ENCODE data around the gene CDK5RAP2. TPM values are rescaled to one million over a fixed set of nuclear protein-coding genes. Genes with fewer than 3 reads are reported as not detected.
"Not testable (repeated sequence)": the region's sequence is repeated elsewhere in the genome, so short reads cannot be mapped to it uniquely, and the experiment has no call there.

Gene CDK5RAP2
- polyA plus RNA-seq, 1 donor = 50.1 TPM

- no peak for DNase-seq (ENCODE audit: low read depth)
Measured at GRCh38 chr9:120474591-120475243, 105.2 kb downstream of the CDK5RAP2 start.

GRCh38 chr9:120473608-120474007 is 106.4 kb downstream of the CDK5RAP2 start:
- DNase-seq (ENCODE audit: low read depth) = no peak

GRCh38 chr9:120465685-120466407 is 114.1 kb downstream of the CDK5RAP2 start:
- DNase-seq (ENCODE audit: low read depth) = no peak

- no peak for DNase-seq (ENCODE audit: low read depth)
Measured at GRCh38 chr9:120464887-120465421, 115.0 kb downstream of the CDK5RAP2 start.

- DNase-seq (ENCODE audit: low read depth) = no peak
Measured at GRCh38 chr9:120464176-120464886, 115.6 kb downstream of the CDK5RAP2 start.

GRCh38 chr9:120463765-120464164 is 116.2 kb downstream of the CDK5RAP2 start:
- DNase-seq (ENCODE audit: low read depth) = no peak

- not testable (repeated sequence) for DNase-seq (ENCODE audit: low read depth)
Measured at GRCh38 chr9:120461677-120462076, 118.3 kb downstream of the CDK5RAP2 start.

GRCh38 chr9:120456218-120456617 is 123.7 kb downstream of the CDK5RAP2 start:
- no peak for DNase-seq (ENCODE audit: low read depth)

- DNase-seq (ENCODE audit: low read depth) = no peak
Measured at GRCh38 chr9:120454467-120454866, 125.5 kb downstream of the CDK5RAP2 start.

GRCh38 chr9:120453792-120454191 is 126.2 kb downstream of the CDK5RAP2 start:
- DNase-seq (ENCODE audit: low read depth) = no peak

GRCh38 chr9:120452631-120453030 is 127.3 kb downstream of the CDK5RAP2 start:
- no peak for DNase-seq (ENCODE audit: low read depth)

GRCh38 chr9:120450916-120451315 is 129.1 kb downstream of the CDK5RAP2 start:
- DNase-seq (ENCODE audit: low read depth) = no peak

GRCh38 chr9:120449566-120449965 is 130.4 kb downstream of the CDK5RAP2 start:
- DNase-seq (ENCODE audit: low read depth) = no peak

- no peak for DNase-seq (ENCODE audit: low read depth)
Measured at GRCh38 chr9:120447959-120448500, 131.9 kb downstream of the CDK5RAP2 start.

- no peak for DNase-seq (ENCODE audit: low read depth)
Measured at GRCh38 chr9:120446671-120447070, 133.3 kb downstream of the CDK5RAP2 start.

GRCh38 chr9:120443976-120444375 is 136.0 kb downstream of the CDK5RAP2 start:
- DNase-seq (ENCODE audit: low read depth) = no peak

- DNase-seq (ENCODE audit: low read depth) = no peak
Measured at GRCh38 chr9:120443489-120443888, 136.5 kb downstream of the CDK5RAP2 start.

- DNase-seq (ENCODE audit: low read depth) = no peak
Measured at GRCh38 chr9:120442308-120442995, 137.5 kb downstream of the CDK5RAP2 start.

GRCh38 chr9:120441426-120442307 is 138.3 kb downstream of the CDK5RAP2 start:
- DNase-seq (ENCODE audit: low read depth) = no peak

GRCh38 chr9:120440791-120441190 is 139.2 kb downstream of the CDK5RAP2 start:
- no peak for DNase-seq (ENCODE audit: low read depth)
